HEK293 (cell line): Measurements from ENCODE around the gene INTS6L.

Experiments
- CTCF ChIA-PET: fragments of 350-600 bp; formaldehyde crosslinking; extraction: SDS; loops from one replicate; lab custom pipeline; 2021; ENCODE audit warnings: antibody characterized with exemption; lab: Yijun Ruan, JAX
- POLR2A ChIA-PET: fragments of 300-600 bp; formaldehyde crosslinking; extraction: SDS; loops from one replicate; lab custom pipeline; 2020; ENCODE audit warnings: antibody characterized with exemption, inconsistent platforms; lab: Yijun Ruan, JAX
- H3K27ac ChIP-seq: fragments of 200-500 bp; sonication (Bioruptor generic); 2 replicates; pipeline ENCODE4 v1.5.1; 2014; ENCODE audit warnings: low read depth, low read length, control low read depth, inconsistent platforms; ENCODE audit errors: extremely low read depth
- H3K36me3 ChIP-seq, 2 experiments: fragments of 200-500 bp in 1 of 2; sonication (Bioruptor generic) in 1 of 2; 1 replicate in 1 of 2; 2 replicates in 1 of 2; pipeline ENCODE4 v1.5.1; 2014 to 2017; ENCODE audit warnings: inconsistent platforms in 2 of 2, low read length in 2 of 2; ENCODE audit not compliant: control insufficient read depth in 2 of 2, insufficient read depth in 1 of 2
- H3K4me1 ChIP-seq: fragments of 200-500 bp; sonication (Bioruptor generic); 2 replicates; pipeline ENCODE4 v1.5.1; 2014; ENCODE audit warnings: mild to moderate bottlenecking, low read length, inconsistent platforms; ENCODE audit not compliant: control insufficient read depth, insufficient read depth
- H3K4me3 ChIP-seq: 2 replicates; pipeline ENCODE4 v1.5.1; 2011; ENCODE audit warnings: low read depth, mild to moderate bottlenecking, control low read depth, low read length, moderate library complexity
- H3K9me3 ChIP-seq: fragments of 200-500 bp; sonication (Bioruptor generic); 2 replicates; pipeline ENCODE4 v1.5.1; 2014; ENCODE audit warnings: low read depth, low read length, inconsistent platforms; ENCODE audit not compliant: control insufficient read depth, insufficient read depth
- EGR2 ChIP-seq: fragments of 450-650 bp; formaldehyde crosslinking; IDR thresholded peaks from 2 replicates; pipeline ENCODE4 v1.5.1; 2016; ENCODE audit warnings: low read depth, missing biosample characterization, missing genetic modification characterization
- KLF1 ChIP-seq: fragments of 450-650 bp; formaldehyde crosslinking; IDR thresholded peaks from 2 replicates; pipeline ENCODE4 v1.5.1; 2016; ENCODE audit warnings: missing biosample characterization, missing genetic modification characterization
- PRDM10 ChIP-seq: fragments of 450-650 bp; formaldehyde crosslinking; IDR thresholded peaks from 2 replicates; pipeline ENCODE4 v1.5.1; 2016; ENCODE audit warnings: missing biosample characterization, missing genetic modification characterization
- PRDM6 ChIP-seq: fragments of 450-650 bp; formaldehyde crosslinking; IDR thresholded peaks from 2 replicates; pipeline ENCODE4 v1.5.1; 2017; ENCODE audit warnings: missing biosample characterization, missing genetic modification characterization
- SCRT2 ChIP-seq: fragments of 450-650 bp; formaldehyde crosslinking; IDR thresholded peaks from 2 replicates; pipeline ENCODE4 v1.5.1; 2016; ENCODE audit warnings: missing biosample characterization, missing genetic modification characterization
- ZBTB17 ChIP-seq: fragments of 450-650 bp; formaldehyde crosslinking; IDR thresholded peaks from 2 replicates; pipeline ENCODE4 v1.5.1; 2016; ENCODE audit warnings: missing biosample characterization, missing genetic modification characterization
- ZBTB8A ChIP-seq: fragments of 450-650 bp; formaldehyde crosslinking; IDR thresholded peaks from 2 replicates; pipeline ENCODE4 v1.5.1; 2016; ENCODE audit warnings: missing biosample characterization, missing genetic modification characterization
- ZNF18 ChIP-seq: fragments of 450-650 bp; formaldehyde crosslinking; IDR thresholded peaks from 2 replicates; pipeline ENCODE4 v1.5.1; 2016; ENCODE audit warnings: missing biosample characterization, missing genetic modification characterization
- ZNF280C ChIP-seq: fragments of 450-650 bp; formaldehyde crosslinking; IDR thresholded peaks from 2 replicates; pipeline ENCODE4 v1.5.1; 2016; ENCODE audit warnings: missing biosample characterization, missing genetic modification characterization
- ZNF341 ChIP-seq: fragments of 450-650 bp; formaldehyde crosslinking; IDR thresholded peaks from 2 replicates; pipeline ENCODE4; 2016; ENCODE audit warnings: low read depth, missing biosample characterization, missing genetic modification characterization
- ZNF514 ChIP-seq: fragments of 450-650 bp; formaldehyde crosslinking; IDR thresholded peaks from 2 replicates; pipeline ENCODE4 v1.5.1; 2016; ENCODE audit warnings: missing biosample characterization, missing genetic modification characterization
- ZNF548 ChIP-seq: fragments of 450-650 bp; formaldehyde crosslinking; IDR thresholded peaks from 2 replicates; pipeline ENCODE4 v1.5.1; 2016; ENCODE audit warnings: missing biosample characterization, missing genetic modification characterization

The INTS6L gene

GRCh38 chrX:135531813-135532212 is 11.4 kb downstream of the INTS6L start (continued):
- TF ChIP-seq PRDM6 (tag by site-specific recombination) (peak; percentile 42), EGR2 (tag by site-specific recombination) (peak; percentile 29; the same call in 1 of the 2 replicates), ZNF341 (0 out of 2 replicates have a peak, but pooled peaks have one; percentile 36), ZNF18 (tag by site-specific recombination) (peak; percentile 80), KLF1 (tag by site-specific recombination) (peak; percentile 91)

- Histone ChIP-seq H3K36me3 (no peaks in the 10 kb centered on the region), H3K4me1 (peaks cover 3% of the 10 kb centered on the region; the same call in 1 of the 2 replicates), H3K4me3 (no peak overlapping the region), H3K27ac (no peak overlapping the region)
- POLR2A ChIA-PET = no interaction called here
- no peak for TF ChIP-seq ZNF548 (tag by site-specific recombination)
- no peak for TF ChIP-seq SCRT2 (tag by site-specific recombination)
- TF ChIP-seq ZBTB8A (tag by site-specific recombination) = no peak
- TF ChIP-seq, all 188 proteins: peak for 0
- CTCF ChIA-PET = interaction anchor here (0.6 to 4.6 kb wide), 3 partner anchors 9 to 61 kb away, joined by 3 to 24 read pairs (median 3); no protein-coding TSS in a partner anchor
- H3K9me3 ChIP-seq = no peaks in the 10 kb centered on the region
These were observed 14.8 kb downstream of the INTS6L start for GRCh38 chrX:135535077-135535940.

- no peak overlapping the region for H3K27ac ChIP-seq
- TF ChIP-seq PRDM10 (peak; percentile 20; the same call in 1 of the 2 replicates), ZNF514 (tag by site-specific recombination) (no peak)
- H3K9me3 ChIP-seq = no peaks in the 10 kb centered on the region
- H3K4me1 ChIP-seq = no peaks in the 10 kb centered on the region
- H3K36me3 ChIP-seq = no peaks in the 10 kb centered on the region
- CTCF ChIA-PET = interaction anchor here (1.4 kb wide), 1 partner anchor 60 kb away, joined by 3 read pairs; no protein-coding TSS in a partner anchor
- POLR2A ChIA-PET = interaction anchor here (0.6 kb wide), 1 partner anchor 16 kb away, joined by 3 read pairs; no protein-coding TSS in a partner anchor
- H3K4me3 ChIP-seq = no peak overlapping the region
These were observed 16.4 kb downstream of the INTS6L start for GRCh38 chrX:135536877-135537276.

- ChIA-PET POLR2A (no interaction called here), CTCF (no interaction called here)
- H3K4me3 ChIP-seq = no peak overlapping the region
- H3K9me3 ChIP-seq = no peaks in the 10 kb centered on the region
- H3K27ac ChIP-seq = no peak overlapping the region
- no peaks in the 10 kb centered on the region for H3K4me1 ChIP-seq
- H3K36me3 ChIP-seq = no peaks in the 10 kb centered on the region
- TF ChIP-seq ZNF280C (tag by site-specific recombination) (no peak), ZBTB17 (no peak), ZNF514 (tag by site-specific recombination) (no peak)
These were observed 20.9 kb downstream of the INTS6L start for GRCh38 chrX:135541351-135541750.
